Measurements from ENCODE around the gene RLBP1.

DNA sequence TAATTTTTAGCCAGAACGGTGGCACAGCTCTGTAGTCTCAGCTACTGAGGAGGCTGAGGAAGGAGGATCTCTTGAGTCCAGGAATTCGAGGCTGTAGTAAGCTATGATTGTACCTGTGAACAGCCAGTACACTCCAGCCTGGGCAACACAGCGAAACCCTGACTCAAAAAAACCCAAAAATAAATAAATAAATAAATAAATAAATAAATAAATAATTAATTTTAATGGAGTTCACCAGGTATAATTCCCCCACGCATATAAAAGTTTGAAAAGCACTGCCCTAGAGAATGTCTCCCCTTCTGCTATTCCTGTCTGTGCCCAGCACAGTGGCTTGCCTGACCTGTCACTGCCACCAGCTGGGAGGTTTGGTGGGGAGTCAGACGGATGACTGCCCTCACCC lies 4.2 kb upstream of the RLBP1 start:
- TF ChIP-seq EZH2 (IDR thresholded peaks at IDR 0.05; ENCODE audit: low read length, unreplicated experiment) (no peak), EZH2phosphoT487 (IDR thresholded peaks at IDR 0.05; ENCODE audit: borderline replicate concordance, low read length) (no peak)
